Nucleus accumbens (tissue), 56 donors: ENCODE measurements around the gene CABCOCO1.
"Not testable (repeated sequence)": the region's sequence is repeated elsewhere in the genome, so short reads cannot be mapped to it uniquely, and the experiment has no call there.

Source experiments
- DNase-seq, 56 donors: peaks; one replicate each; lab custom pipeline; 2025; lab: John Stamatoyannopoulos, UW

Gene CABCOCO1

GRCh38 chr10:61642150-61642571, 20.6 kb upstream of the CABCOCO1 start:
- DNase-seq: no peak

DNA sequence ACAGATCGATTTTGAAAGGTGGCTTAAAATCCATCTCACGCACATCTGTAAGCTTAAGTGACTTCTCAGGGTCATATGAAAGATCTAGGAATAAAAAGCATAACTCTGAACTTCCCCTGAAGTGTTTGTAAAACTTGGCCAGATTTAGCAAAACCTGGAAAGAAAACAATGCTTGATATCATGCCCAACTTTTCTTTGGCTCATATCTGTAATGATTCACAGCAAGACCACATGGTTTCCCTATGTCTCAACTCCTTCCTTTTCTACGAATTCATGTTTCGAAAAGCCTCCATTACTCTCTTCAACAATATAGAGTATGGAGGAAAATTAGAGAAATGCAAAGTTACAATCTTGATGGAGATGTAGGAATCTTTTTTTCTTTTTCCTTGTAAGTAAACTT, 20.1 kb upstream of the CABCOCO1 start:
- no peak for DNase-seq

DNA sequence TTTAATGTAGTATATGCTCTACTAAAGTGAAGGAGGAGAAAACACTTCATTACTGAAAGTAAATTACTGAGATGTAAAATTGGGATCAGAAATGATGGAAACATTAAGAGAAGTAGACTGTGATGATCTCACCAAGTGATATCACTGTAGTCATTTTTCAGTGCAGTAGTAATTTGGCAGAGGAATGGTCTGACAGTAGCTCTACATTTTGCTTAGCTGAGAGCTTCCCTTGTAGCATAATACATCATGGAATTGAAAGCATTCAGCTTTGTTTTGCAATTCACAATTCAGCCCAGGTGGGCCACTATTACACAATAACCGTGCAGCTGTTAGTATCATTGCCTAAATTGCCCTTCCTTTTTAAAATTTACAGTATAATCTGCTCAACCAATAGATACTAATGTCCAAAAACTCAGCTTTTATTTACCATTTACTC, 19.4 kb upstream of the CABCOCO1 start:
- DNase-seq: no peak

DNA sequence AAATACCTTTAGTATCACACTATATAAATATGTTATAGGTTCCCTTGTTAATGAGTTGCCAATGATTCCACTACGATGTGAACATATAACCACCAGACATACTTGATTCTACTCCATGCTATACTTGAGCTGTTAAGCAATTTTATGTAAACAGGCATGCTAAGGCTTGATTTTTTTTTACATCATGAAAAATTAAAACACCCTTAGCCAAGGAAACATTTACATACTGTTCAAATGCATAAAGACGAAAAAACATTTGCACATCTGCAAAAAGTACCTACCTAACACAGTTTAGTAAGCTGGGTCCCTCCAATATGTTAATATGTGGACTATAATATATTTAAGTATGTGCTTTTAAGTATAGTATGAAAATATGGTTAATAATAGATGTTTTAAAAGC, 9.0 kb upstream of the CABCOCO1 start:
- no peak for DNase-seq

GRCh38 chr10:61655335-61655851, 7.3 kb upstream of the CABCOCO1 start:
- no peak for DNase-seq

- no peak for DNase-seq
Observed at GRCh38 chr10:61663466-61663865, 737 bp downstream of the CABCOCO1 start.

- DNase-seq: no peak
Observed at GRCh38 chr10:61664985-61665384, 2.3 kb downstream of the CABCOCO1 start.

GRCh38 chr10:61669161-61669725, 6.5 kb downstream of the CABCOCO1 start:
- no peak for DNase-seq

- no peak for DNase-seq
Observed at GRCh38 chr10:61669849-61670248, 7.1 kb downstream of the CABCOCO1 start.

- no peak for DNase-seq
Observed at GRCh38 chr10:61673360-61673759, 10.6 kb downstream of the CABCOCO1 start.

- DNase-seq: no peak
Observed at GRCh38 chr10:61682323-61682722, 19.6 kb downstream of the CABCOCO1 start.

GRCh38 chr10:61683319-61683718, 20.6 kb downstream of the CABCOCO1 start:
- no peak for DNase-seq

- DNase-seq: no peak
Observed at GRCh38 chr10:61684894-61685507, 22.3 kb downstream of the CABCOCO1 start.

- DNase-seq: no peak
Observed at GRCh38 chr10:61688551-61689308, 26.0 kb downstream of the CABCOCO1 start.

GRCh38 chr10:61691667-61692066, 28.9 kb downstream of the CABCOCO1 start:
- not testable (repeated sequence) for DNase-seq

GRCh38 chr10:61692447-61693010, 29.8 kb downstream of the CABCOCO1 start:
- no peak for DNase-seq

- no peak for DNase-seq
Observed at GRCh38 chr10:61698968-61699655, 36.4 kb downstream of the CABCOCO1 start.

GRCh38 chr10:61701055-61701705, 38.5 kb downstream of the CABCOCO1 start:
- DNase-seq: no peak

DNA sequence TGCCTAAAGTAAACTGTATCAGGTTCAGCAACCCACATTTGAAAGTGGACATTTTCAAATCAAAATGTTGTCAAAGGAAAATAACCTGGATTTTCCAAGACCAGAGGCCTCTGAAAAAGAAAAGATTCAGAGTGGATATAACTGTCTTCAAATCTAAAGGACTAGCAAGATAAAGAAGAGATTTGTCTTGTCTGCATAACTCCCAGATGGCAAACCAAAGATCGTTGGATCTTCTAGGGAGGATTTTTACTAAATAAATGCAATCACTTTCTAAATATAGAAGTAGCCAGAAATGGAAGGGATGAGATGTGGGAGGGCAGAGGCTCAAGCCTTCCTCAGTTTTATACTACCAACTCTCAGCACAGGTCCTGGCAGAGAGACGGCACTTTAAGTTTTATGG, 39.0 kb downstream of the CABCOCO1 start:
- DNase-seq: no peak

GRCh38 chr10:61702584-61702983, 39.9 kb downstream of the CABCOCO1 start:
- DNase-seq: no peak
